HFF-Myc (cell line): ENCODE data around the gene KCND1.

Experiments
- DNase-seq: peaks from one replicate; pipeline ENCODE4 v3.0.0-alpha.2; 2011; ENCODE audit warnings: low read depth; ENCODE audit errors: extremely low read depth
- H3K4me3 ChIP-seq: replicated peaks from 2 replicates; pipeline ENCODE4 v1.5.1; 2011; ENCODE audit warnings: low read depth, mild to moderate bottlenecking, control low read depth, low read length
- CTCF ChIP-seq: IDR thresholded peaks from 2 replicates; pipeline ENCODE4 v1.5.1; 2012; ENCODE audit warnings: mild to moderate bottlenecking, low read depth, low read length, control low read depth; ENCODE audit errors: missing control alignments

Gene KCND1

GRCh38 chrX:48966796-48967579 lies 4.7 kb downstream of the KCND1 start:
- no peak overlapping the region for H3K4me3 ChIP-seq
- no peak for DNase-seq
- no peak for TF ChIP-seq CTCF

GRCh38 chrX:48965959-48966358 lies 5.7 kb downstream of the KCND1 start:
- DNase-seq, result no peak
- no peak for TF ChIP-seq CTCF
- H3K4me3 ChIP-seq, result no peak overlapping the region

GRCh38 chrX:48961585-48962091 lies 10.0 kb downstream of the KCND1 start:
- no peak for TF ChIP-seq CTCF
- no peak overlapping the region for H3K4me3 ChIP-seq
- no peak for DNase-seq

- no peak overlapping the region for H3K4me3 ChIP-seq
- no peak for TF ChIP-seq CTCF
- DNase-seq, result no peak
Measured at GRCh38 chrX:48960291-48960690, 11.4 kb downstream of the KCND1 start.

- no peak for TF ChIP-seq CTCF
- no peak for DNase-seq
- peak overlapping the region; percentile 62 for H3K4me3 ChIP-seq
Measured at GRCh38 chrX:48958635-48959094, 13.0 kb downstream of the KCND1 start.

- H3K4me3 ChIP-seq, result peak overlapping the region; percentile 62
- peak; percentile 87 for DNase-seq
- no peak for TF ChIP-seq CTCF
Measured at GRCh38 chrX:48957827-48958634, 13.6 kb downstream of the KCND1 start.
